ENCODE measurements around the gene PPA1.

DNA sequence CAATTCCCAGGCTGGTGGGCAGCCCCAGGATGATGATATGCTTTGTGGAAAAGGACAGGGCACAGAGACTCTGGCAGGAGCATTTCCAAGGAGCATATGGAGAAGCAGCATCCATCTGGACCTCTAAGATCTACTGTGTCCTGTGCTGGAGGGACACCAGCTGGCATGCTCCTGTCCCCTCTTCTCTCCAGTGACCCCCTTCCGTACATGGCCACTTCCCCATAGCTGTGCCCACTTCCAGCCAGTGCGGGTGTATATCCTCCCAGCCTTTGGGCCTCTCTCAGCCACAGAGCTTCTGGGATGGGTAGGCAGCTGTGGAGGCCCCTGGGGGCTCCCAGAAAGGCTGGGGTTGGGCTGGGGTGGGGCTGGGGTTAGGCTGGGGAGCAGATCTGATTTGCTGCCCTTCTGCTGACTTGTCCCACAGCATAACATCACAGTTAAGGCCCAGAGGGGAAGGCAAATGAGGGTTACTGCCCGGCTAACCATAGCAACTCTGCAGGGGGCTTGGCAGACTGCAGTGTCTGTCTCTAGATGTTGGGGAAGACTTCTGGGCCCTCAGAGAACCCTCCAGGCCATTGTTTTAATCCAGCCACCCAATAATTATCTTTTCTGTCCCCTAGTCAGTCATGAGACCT, 44.3 kb upstream of the PPA1 start:
- TF ChIP-seq, protein P1, sequence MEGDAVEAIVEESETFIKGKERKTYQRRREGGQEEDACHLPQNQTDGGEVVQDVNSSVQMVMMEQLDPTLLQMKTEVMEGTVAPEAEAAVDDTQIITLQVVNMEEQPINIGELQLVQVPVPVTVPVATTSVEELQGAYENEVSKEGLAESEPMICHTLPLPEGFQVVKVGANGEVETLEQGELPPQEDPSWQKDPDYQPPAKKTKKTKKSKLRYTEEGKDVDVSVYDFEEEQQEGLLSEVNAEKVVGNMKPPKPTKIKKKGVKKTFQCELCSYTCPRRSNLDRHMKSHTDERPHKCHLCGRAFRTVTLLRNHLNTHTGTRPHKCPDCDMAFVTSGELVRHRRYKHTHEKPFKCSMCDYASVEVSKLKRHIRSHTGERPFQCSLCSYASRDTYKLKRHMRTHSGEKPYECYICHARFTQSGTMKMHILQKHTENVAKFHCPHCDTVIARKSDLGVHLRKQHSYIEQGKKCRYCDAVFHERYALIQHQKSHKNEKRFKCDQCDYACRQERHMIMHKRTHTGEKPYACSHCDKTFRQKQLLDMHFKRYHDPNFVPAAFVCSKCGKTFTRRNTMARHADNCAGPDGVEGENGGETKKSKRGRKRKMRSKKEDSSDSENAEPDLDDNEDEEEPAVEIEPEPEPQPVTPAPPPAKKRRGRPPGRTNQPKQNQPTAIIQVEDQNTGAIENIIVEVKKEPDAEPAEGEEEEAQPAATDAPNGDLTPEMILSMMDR (IDR thresholded peaks at IDR 0.05), result no peak
- no peak for TF ChIP-seq POLR2A (IDR thresholded peaks at IDR 0.05)

Data from breast epithelium (tissue), 3 donors.